GM15510 (cell line): Measurements from ENCODE around the gene ITSN2.

Source experiments
- POLR2A ChIP-seq: IDR thresholded peaks from 3 replicates; pipeline ENCODE4 v1.6.1; 2011; ENCODE audit warnings: borderline replicate concordance; ENCODE audit not compliant: insufficient read length; ENCODE audit errors: extremely low read depth

The ITSN2 gene

DNA sequence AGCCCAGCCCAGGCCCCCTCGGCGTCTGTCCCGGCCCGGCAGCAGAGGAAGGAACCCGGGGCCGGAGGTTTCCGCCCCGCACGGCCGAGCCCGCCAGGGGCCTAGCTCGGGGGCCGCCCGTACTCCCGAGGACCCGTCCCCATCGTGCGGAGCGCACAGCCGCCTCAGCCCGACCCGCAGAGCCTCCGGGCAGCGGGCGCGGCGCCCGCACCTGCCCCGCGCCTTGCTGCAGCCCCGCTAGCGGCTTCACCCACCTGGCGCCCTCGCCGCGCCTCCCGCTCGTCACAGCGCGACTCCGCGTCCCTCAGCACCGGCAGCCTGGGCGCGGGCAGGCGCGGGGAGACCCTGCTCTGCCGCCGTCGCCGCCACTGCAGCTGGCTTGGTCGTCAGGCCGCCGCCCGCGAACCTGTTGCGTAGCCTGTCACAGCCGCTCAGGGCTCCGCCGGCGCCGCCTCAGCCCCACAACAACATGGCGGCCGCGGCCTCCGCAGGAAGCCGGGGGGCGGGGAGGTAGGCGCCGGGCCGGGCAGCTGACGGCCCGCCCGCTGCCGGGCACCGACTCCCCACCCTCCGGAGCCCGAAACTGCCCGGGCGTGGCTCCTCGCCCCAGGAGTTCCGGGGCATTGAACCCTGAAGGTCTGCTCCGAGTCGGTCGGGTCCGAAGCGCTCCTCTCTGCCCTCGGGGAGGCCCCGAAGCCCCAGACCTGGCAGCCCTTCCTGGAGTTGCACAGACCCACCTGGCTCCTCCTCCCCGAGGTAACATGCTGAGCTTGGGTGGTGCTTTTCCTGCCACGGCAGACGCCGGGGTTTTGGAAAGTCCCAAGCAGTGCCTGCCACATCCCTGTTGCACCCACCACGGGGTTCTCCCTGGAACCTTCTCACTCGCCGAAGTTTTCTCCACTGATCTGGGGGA is at the start of gene ITSN2:
ITSN2 (minus strand) TSS at position 487 of the 913 bp plus-strand sequence. CDS start 32,454 bp downstream, outside the sequence.
- TF ChIP-seq POLR2A = peak; percentile 75

DNA sequence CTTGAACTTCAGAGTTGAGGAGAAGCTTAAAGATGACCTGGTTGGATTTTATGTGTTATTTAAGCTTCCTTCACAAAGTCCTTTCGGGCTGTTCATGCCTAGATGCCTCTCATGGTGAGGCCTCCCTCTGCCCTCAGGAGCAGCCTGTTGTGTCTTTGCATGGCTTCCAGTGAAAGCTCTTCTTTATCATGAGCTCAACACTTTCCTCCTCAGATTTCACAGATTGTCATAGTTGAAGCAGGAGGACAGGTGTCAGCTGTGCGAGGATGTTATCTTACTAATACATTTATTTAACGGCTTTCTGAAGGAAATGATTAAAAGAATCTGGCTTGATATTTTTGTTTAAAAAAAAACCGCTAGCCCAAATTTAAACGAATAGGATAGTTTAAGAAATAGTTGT is 48.8 kb upstream of the ITSN2 start:
- no peak for TF ChIP-seq POLR2A

DNA sequence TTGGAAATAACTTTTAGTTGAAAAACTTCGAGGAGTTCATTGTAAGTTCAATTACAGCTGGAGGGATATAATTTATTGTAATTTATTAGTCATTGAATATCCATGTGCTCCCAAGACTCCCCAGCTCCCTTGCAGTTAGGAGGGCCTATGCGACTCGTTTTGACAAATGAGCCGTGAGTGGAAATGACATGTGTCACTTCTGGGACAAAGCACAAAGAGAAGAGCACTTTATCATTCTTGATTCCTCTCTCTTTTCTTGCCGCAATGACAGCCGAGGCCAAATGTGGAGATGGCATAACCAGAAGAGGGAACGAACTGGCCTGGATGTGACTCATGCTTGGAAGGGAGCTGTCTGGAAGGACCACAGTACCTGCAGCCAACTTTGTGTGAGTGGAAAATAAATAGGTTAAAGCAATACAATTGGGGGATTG is 44.2 kb upstream of the ITSN2 start:
- no peak for TF ChIP-seq POLR2A

DNA sequence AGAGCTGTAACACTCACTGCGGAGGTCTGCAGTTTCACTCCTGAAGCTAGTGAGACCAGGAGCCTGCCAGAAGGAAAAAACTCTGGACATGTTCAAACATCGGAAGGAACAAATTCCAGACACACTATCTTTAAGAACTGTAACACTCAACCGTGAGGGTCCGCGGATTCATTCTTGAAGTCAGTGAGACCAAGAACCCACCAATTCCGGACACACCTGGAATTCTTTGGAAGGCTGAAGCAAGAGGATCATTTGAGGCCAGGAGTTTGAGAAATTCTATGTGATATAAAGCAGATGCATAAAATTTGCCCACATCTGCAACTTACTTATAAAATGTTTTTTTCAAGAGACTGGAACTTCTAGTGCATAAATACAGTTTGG is 43.5 kb upstream of the ITSN2 start:
- TF ChIP-seq POLR2A = no peak

DNA sequence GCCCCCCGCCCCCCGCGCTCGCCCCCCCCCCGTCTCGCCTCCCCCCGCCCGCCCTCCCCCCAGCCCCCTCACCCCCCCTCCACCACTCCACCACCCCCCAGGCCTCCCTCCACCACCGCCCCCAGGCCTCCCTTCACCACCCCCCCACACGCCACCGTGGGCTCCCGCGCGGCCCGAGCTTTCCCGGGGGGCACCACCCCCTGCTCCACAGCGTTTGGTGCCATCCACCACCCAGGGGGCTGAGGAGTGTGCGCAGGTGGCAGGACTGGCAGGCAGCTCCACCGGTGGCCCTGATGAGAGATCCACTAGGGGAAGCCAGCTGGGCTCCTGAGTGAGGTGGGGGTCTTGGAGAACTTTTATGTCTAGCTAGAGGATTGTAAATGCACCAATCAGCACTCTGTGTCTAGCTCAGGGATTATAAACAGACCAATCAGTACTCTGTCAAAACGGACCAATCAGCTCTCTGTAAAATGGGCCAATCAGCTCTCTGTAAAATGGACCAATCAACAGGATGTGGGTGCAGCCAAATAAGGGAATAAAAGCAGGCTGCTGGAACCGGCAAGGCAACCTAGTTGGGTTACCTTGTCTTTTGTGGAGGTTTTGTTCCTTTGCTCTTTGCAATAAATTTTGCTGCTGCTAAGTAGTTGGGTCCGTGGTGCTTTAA is 43.0 kb upstream of the ITSN2 start:
- no peak for TF ChIP-seq POLR2A

DNA sequence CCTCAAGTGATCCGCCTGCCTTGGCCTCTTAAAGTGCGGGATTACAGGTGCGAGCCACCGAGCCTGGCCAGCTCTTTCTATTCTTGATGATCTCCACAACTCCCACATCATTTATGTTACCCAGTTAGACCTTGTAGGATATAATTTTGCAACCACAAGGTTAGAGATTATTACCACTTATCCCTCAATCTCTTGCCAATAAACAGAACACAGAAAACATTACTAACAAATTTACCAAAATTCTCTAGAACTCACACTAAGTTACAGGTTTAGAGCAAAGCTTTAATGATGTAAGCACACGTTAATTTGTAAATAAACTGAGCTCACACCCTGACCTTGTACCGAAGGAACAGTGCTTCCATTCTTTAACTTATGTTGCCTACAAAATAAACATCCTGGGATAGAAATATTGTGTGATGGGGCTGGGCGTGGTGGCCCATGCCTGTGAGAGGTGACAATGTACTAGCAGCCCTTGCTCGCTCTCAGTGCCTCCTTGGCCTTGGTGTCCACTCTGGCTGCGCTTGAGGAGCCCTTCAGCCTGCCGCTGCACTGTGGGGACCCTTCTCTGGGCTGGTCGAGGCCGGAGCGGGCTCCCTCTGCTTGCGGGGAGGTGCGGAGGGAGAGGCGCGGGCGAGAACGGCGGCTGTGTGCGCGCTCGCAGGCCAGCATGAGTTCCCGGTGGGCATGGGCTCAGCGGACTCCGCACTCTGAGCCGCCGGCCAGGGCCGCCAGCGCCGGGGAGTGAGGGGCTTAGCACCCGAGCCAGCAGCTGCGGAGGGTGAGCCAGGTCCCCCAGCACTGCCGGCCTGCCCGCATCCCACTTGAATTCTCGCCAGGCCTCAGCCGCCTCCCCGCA is 42.1 kb upstream of the ITSN2 start:
- TF ChIP-seq POLR2A = no peak

DNA sequence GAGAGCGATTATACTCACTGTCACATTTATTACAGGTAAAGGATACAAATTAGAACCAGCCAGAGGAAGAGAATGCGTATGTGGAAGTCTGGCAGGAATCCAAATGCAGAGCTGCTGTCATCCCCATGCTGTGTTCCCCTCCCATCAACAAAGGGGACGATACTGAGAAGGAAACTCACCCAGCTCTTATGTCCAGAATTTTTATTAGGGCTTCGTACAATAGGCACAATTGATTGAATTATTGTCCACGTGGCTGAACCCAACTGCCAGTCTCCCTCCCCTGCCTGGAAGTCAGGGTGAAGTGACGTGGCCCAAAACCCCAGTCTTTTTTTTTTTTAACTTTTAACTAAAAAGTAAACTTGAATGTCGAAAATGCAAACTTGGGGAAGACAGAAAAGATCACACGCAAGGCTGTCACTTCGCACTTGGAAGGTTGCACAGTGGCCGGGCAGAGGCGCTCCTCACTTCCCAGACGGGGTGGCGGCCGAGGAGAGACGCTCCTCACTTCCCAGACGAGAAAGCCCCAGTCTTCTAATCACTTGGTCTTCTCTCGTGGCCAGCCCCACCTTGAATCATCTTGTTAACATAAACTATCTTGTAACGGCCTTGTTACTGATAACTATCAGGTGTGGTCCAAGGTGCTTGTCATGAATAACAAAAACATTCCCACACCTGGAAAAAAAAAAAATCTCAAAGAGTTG is 40.0 kb upstream of the ITSN2 start:
- TF ChIP-seq POLR2A = no peak

DNA sequence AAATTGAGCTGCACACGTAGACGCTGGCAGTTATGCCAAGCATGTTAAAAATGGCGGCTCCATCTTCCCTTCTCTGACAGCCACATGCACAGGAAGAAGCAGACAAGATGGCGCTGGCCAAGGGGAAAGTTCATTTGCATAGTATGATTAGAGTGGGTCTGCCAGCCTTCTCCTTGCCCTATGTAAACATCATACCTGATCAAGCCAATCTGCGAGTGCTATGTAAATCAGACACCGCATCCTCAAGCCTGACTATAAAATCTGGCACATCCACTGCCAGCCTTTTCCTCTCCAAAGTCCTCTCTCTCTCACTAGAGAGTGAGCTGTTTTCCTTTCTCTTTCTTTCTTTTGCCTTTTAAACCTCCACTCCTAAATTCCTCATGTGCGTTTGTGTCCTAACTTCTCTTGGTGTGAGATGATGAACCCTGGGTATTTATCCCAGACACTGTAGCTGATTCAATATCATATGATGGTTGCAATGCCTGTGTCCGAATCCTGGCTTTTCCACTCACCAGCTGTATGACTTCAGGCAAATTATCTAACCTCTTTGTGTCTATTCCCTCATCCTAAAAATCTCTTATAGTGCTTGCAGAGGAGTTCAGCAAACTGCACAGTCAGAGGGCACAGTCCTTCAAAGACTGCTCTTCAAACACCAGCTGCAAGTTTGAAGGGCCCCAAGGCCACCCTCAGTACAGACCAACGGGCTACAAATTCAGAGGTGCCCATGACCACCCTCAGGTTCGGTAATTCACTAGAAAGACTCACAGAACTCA is 39.3 kb upstream of the ITSN2 start:
- no peak for TF ChIP-seq POLR2A

DNA sequence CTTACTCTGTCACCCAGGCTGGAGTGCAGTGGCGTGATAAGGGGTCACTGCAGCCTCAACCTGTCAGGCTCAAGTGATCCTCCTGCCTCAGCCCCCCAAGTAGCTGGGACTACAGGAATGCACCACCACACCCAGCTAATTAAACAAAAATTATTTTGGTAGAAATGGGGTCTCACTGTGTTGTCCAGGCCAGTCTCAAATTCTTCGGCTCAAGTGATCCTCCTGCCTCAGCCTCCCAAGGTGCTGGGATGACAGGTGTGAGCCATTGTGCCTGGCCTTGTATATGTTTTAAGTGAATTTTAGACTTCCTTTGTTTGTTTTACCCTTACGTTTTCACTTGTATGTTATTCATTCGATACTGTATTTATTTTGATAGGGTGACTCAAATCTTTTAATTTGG is 34.7 kb upstream of the ITSN2 start:
- TF ChIP-seq POLR2A = no peak

DNA sequence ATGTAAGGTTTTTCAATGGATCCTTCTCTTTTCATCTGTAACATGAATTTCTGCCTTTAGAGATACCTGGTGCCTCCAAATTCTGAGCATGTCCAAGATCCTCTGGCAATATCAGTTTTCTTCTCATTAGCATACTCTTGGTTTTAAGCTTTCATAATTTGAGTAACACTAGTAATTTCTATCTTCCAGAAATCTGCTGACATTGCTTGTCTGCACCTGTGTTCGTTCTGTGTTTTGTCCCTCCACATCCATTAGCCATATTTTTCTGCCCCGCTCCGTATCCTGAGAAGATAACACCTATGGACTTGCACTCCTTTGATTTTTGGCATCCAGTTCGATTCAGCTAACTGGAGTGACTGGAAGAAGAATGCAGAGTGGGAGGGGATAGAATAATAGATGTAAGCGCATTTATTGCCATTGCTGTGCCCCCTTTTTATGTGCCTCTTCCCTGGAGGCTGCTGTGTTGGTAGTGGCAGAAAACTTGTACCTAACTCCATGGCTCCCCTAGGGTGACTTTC is 32.3 kb upstream of the ITSN2 start:
- no peak for TF ChIP-seq POLR2A

DNA sequence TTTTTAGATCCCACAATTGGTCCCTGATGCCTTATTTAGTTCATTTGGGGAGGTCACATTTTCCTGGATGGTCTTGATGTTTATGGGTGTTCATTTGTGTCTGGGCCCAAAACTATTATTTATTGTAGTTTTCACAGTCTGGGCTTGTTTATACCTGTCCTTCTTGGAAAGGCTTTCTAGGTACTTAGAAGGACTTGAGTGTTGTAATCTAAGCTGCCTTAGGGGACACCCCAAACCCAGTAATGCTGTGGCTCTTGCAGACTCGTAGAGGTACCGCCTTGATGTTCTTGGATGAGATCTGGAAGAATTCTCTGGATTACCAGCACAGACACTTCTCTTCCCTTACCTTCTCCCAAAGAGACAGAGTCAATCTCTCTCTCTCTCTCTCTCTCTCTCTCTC is 25.0 kb upstream of the ITSN2 start:
- no peak for TF ChIP-seq POLR2A

DNA sequence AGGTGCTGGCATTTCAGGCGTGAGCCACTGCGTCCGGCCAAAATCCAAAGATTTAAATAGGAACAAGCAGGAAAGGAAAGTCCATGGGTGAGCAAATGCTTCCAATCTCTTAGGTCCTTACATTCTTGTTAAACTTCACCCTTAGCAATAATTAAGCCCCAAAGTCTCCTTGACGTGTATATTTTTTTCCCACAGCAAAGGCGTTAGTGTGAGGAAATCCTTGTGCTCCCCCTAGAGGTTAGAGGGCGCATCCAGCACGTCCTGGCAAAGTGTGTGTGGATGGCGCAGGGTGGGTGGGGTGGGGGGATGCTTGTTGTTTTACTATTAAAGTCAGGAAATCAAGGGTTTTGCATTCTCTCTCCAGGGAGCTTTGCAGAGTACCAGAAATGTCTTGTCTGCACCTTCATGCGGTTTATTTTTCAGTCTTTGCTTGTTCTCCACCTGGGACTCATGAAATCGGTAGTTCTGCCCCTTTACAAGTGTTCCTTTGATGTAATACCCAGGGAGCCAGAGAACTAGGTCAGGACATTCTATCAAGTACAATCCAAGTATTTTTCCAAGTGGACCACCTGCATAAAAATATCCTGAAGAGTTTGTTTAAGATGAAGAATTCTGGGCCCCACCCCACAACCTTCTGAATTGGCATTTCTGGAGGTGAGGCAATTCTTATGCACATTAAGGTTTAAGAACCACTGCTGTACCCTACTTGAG is 22.2 kb upstream of the ITSN2 start:
- no peak for TF ChIP-seq POLR2A

DNA sequence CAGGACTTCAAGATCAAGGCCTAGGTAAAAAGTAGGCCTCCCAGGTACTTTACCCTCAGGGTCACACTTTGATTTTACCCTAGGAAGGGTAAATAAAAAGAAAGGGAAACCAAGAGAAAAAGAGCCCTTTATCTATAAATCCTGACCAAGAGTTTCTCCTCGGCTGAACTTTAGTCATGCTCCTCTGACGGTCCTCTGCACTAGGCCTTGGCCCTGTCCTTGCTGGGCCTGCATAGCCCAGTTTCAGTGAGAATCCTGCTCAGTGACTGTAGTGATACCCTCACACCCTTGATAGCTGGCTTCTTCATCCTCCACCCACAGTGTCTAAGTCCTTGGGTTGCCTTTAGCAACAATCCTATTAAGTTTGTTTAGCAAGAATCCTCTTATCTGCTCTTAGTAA is 20.5 kb upstream of the ITSN2 start:
- no peak for TF ChIP-seq POLR2A

DNA sequence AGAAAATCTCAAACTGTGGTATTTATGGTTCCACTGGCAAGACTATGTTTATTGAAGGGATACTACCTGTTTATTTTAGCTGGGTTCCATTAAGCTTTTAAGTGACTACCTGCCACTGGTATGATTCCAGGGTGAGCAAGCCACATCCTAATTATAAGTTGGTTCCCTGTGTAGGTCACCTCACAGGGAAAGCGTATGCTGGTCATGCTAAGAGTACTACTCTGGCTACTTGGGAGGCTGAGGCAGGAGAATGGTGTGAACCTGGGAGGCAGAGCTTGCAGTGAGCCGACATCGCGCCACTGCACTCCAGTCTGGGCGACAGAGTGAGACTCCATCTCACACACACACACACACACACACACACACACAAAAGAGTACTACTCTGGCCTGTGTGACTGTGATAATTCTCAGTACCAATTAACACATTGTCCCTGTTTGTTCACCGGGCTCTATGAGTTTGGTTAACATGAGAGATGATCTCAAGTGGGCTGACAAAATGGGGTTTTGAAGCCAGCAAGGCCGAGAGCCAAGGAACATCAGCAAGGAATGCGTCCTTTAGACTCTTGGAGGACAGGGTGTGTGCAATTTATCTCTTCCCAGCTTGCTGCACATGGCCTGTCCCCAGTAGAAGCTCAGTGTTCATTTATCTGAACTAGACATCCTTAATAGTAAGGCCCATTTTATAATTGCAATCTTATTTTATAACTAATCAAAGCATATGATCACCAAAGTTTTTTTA is 15.2 kb upstream of the ITSN2 start:
- no peak for TF ChIP-seq POLR2A
